COLO668 (cell line): ENCODE results near the gene RMRP.

ENCODE experiments used
- DNase-seq: peaks from one replicate; lab custom pipeline; 2025; ENCODE audit not compliant: unreplicated experiment; lab: John Stamatoyannopoulos, UW

The RMRP gene

GRCh38 chr9:35687306-35687705 is 29.5 kb upstream of the RMRP start:
- no peak for DNase-seq

GRCh38 chr9:35686222-35687203 is 28.7 kb upstream of the RMRP start:
- DNase-seq, result no peak

GRCh38 chr9:35685506-35685905 is 27.7 kb upstream of the RMRP start:
- DNase-seq, result no peak

DNA sequence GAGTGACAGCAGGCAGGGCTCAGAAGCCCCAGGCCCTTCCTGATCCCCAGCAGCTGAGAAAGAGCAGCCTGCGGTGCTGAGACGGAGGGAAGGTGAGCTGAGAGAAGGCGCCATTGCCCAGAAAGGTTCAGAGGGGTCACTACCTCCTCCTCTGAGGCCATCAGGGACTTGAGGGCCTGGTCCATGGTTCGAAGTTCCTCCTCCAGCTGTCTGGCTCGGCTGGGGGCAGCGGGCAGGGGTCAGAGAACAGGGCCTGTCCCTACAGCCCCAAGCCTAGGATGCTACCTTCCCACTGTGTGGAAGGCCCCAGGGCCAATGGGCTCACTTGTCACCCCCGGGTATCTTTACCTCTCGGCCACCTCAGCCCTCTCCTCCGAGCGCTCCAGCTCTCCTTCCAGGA is 27.1 kb upstream of the RMRP start:
- DNase-seq, result no peak

DNA sequence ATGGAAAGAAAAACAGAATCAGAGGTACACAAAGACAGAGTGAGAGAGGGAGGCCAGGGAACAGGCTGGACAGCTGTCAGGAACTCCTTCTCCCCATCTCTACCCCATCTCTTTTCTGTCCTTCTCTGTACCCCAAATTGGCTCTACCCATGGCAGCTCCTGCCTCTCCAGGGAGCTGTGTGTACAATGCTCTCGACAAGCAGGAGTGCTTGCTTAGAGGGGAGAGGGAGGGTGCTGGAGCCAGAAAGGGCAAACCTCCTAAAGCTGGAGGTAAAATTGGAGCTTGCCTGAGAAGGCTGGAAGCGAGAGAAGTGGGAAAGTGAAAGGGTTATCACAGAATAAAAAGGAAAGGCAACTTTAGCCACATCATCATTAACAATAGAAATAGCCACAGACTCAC is 25.5 kb upstream of the RMRP start:
- no peak for DNase-seq

DNA sequence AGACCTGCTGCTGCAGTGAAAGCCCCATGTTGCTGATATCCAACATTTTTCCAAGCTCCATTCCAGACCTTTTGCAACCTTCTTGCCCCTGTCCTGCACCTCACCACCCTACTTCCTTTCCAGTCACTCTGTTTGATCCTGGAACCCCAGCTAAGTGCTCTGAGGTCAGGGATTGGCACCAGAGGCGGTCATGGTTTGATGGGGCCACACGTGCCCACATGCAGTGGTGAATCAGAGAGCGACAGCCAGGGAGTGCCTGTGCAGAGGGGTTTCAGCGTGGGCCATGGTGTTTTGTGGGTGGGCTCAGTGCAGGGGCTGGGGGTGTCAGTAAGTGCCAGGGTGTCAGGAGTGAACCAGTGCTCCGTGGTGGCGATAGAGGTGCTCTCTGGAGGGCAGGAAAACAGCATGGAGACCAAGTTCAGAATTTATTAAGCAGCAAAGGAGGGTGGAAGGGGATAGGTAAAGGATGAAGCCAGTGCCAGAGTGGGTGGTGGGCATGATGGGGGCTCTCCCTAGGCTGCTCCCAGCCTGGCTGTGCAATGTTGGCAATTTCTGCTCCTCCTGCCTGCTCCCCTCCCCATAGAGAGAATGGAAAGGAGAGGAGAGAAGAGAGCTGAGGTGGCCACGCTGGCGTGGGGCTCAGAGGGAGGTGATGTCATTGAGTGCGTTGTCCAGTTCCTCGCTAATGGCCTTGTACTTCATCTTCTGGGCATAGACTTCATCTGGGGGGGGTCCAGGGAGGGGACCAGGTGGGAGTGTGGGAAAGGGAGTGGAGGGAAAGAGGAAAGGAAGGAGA is 24.9 kb upstream of the RMRP start:
- no peak for DNase-seq

DNA sequence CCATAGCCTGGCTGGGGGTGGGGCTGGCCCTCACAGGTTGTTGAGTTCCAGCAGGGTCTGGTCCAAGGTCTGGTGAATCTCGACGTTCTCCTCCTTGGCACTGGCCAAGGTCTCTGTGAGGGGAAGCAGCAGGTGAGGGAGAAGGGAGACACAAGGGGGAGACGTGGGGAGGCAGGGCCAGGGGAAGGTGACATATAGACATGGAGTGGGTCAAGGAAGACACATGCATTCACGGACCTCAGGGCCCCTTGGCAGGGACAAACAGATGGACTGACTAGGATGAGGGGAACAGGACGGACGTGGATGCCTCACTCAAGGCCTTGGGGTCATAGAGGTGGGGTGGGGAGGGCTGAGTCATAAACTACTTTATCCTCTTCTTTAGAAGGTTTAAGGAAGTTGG is 24.2 kb upstream of the RMRP start:
- no peak for DNase-seq

DNA sequence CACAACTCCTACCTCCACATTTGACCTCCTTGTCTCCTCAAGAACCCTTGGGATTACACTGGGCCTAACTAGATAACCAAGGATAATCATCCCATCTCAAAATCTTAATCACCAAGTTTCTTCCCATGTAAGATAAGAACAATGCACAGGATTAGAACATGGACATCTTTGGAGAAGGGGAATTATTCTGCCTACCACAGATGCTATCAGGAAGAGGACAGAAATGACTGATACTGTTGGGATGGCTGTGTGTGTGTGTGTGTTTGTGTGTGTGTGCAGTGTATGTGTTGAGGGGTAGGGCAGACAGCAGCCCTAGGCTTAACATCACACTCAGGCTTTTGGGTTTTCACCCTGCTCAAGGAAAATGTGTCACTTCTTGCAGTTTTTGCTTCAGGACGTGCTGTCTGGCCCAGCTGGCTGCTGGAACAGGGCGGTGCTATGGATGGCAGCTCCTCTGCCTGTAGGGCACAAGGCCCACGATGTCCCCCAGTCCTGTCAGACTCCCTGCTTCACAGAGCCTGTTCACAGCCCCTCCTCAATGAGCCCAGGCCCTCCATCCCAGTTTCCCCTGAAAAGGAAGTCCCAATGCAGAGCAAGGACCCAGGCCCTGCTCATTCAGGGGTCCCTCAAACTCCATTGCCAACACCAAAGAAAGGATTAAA is 23.7 kb upstream of the RMRP start:
- DNase-seq, result no peak

- DNase-seq, result no peak
Measured at GRCh38 chr9:35680331-35681105, 22.7 kb upstream of the RMRP start.

GRCh38 chr9:35679766-35680330 is 22.0 kb upstream of the RMRP start:
- DNase-seq, result no peak

- DNase-seq, result no peak
Measured at GRCh38 chr9:35679091-35679490, 21.3 kb upstream of the RMRP start.

DNA sequence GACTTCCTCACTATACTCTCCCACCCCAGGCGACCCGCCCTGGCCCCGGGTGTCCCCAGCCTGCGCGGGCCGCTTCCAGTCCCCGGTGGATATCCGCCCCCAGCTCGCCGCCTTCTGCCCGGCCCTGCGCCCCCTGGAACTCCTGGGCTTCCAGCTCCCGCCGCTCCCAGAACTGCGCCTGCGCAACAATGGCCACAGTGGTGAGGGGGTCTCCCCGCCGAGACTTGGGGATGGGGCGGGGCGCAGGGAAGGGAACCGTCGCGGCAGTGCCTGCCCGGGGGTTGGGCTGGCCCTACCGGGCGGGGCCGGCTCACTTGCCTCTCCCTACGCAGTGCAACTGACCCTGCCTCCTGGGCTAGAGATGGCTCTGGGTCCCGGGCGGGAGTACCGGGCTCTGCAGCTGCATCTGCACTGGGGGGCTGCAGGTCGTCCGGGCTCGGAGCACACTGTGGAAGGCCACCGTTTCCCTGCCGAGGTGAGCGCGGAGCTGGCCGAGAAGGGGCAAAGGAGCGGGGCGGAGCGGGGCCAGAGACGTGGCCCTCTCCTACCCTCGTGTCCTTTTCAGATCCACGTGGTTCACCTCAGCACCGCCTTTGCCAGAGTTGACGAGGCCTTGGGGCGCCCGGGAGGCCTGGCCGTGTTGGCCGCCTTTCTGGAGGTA is 18.0 kb upstream of the RMRP start:
- DNase-seq, result no peak

DNA sequence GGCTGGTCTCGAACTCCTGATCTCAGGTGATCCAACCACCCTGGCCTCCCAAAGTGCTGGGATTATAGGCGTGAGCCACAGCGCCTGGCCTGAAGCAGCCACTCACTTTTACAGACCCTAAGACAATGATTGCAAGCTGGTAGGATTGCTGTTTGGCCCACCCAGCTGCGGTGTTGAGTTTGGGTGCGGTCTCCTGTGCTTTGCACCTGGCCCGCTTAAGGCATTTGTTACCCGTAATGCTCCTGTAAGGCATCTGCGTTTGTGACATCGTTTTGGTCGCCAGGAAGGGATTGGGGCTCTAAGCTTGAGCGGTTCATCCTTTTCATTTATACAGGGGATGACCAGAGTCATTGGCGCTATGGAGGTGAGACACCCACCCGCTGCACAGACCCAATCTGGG is 17.4 kb upstream of the RMRP start:
- DNase-seq, result no peak

GRCh38 chr9:35674025-35674361 is 16.2 kb upstream of the RMRP start:
- no peak for DNase-seq

DNA sequence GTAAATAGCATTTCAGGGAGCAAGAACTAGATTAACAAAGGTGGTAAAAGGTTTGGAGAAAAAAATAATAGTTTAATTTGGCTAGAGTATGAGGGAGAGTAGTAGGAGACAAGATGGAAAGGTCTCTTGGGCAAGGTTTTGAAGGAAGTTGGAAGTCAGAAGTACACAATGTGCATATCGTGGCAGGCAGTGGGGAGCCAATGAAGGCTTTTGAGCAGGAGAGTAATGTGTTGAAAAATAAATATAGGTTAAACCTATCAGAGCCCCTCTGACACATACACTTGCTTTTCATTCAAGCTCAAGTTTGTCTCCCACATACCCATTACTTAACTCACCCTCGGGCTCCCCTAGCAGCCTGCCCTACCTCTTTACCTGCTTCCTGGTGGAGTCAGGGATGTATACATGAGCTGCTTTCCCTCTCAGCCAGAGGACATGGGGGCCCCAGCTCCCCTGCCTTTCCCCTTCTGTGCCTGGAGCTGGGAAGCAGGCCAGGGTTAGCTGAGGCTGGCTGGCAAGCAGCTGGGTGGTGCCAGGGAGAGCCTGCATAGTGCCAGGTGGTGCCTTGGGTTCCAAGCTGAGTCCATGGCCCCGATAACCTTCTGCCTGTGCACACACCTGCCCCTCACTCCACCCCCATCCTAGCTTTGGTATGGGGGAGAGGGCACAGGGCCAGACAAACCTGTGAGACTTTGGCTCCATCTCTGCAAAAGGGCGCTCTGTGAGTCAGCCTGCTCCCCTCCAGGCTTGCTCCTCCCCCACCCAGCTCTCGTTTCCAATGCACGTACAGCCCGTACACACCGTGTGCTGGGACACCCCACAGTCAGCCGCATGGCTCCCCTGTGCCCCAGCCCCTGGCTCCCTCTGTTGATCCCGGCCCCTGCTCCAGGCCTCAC is 15.6 kb upstream of the RMRP start, which contains the start of gene CA9:
TSS of gene CA9 (plus strand) at position 797 of the 893 bp plus-strand sequence. CDS start at position 829, 32 bp downstream.
- DNase-seq, result peak; percentile 67

DNA sequence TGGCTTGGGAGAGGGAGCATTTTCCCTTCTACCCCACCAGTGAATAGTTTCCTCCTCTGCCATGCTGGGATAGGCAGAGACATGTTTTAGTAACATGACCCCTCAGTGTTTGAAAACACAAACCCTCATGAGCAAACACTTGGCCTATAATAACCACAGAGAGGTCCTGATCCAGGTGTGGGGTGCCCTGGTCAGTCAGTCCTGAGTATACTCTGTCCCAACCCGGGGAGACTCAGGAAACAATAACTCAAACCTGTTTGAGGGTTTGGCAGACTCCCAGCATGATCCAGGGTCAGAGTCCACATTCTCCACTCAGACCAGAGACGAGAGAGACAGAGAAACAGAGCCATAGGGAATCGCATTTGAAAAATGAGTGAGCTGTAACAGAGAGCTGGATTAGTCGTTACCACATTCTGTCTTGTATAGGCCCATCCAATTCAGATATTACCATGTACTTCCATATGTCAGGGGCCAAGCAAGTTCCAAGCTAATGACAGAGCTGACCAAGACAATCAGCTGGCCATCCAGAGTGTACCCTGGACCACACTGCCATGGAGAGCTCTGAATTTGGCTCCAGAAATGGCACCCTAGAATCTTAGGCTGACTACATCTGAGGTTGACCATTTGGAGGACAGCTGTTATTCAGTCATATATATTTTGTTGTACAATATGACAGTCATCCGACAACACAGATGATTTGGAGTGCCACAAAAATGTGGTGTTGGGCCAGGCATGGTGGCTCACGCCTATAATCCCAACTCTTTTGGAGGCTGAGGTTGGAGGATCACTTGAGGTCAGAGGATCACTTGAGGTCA is 11.7 kb upstream of the RMRP start:
- DNase-seq, result peak; percentile 87

- no peak for DNase-seq
Measured at GRCh38 chr9:35667939-35668338, 10.1 kb upstream of the RMRP start.

DNA sequence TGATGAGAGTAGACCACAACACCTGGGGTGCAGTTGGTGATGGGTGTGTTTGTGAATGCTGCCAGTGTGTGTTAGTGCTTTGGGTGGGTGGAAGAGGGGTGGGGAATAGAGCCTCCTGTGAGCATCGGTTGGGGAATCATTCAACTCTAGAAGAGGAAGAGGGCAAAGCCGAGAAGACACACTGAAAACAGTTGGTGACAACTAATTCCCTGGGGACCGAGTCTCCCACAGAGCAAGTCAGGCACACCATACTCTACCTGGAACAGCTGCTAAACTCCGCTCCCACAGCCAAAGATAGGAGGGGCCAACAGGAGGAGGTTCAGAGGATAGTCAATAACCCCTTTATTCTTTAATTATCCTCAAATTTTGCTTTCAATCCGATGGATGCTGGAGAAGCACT is 8.7 kb upstream of the RMRP start:
- DNase-seq, result no peak
